ENCODE results near the gene FRMD6.

Gene FRMD6

GRCh38 chr14:51614707-51615106 is 37.0 kb upstream of the FRMD6 start:
- ChIA-PET CTCF (no interaction called here), POLR2A (no interaction called here)
- no peak for TF ChIP-seq FOXK2 (IDR thresholded peaks at IDR 0.05)
- no peak for TF ChIP-seq HDGF (IDR thresholded peaks at IDR 0.05; ENCODE audit: borderline replicate concordance)
- TF ChIP-seq LEF1 (IDR thresholded peaks at IDR 0.05; ENCODE audit: borderline replicate concordance), result no peak
- no peak for TF ChIP-seq NFRKB (IDR thresholded peaks at IDR 0.05)
- TF ChIP-seq L3MBTL2 (conservative IDR thresholded peaks at IDR 0.05), result no peak
- no peak for TF ChIP-seq ELF4 (IDR thresholded peaks at IDR 0.05)

GRCh38 chr14:51616256-51616655 is 35.5 kb upstream of the FRMD6 start:
- ChIA-PET POLR2A (no interaction called here), CTCF (no interaction called here)
- TF ChIP-seq PKNOX1 (IDR thresholded peaks at IDR 0.05), result no peak
- TF ChIP-seq HDGF (IDR thresholded peaks at IDR 0.05; ENCODE audit: borderline replicate concordance), result no peak
- no peak for TF ChIP-seq TARDBP (IDR thresholded peaks at IDR 0.05)
- no peak for TF ChIP-seq ARNT (IDR thresholded peaks at IDR 0.05)
- TF ChIP-seq SP1 (IDR thresholded peaks at IDR 0.05), result no peak
- no peak for TF ChIP-seq ELF4 (IDR thresholded peaks at IDR 0.05)
- TF ChIP-seq FOXK2 (IDR thresholded peaks at IDR 0.05), result no peak
- no peak for TF ChIP-seq NFRKB (IDR thresholded peaks at IDR 0.05)
- TF ChIP-seq FOXM1 (IDR thresholded peaks at IDR 0.05; ENCODE audit: borderline replicate concordance), result no peak
- no peak for DNase-seq (ENCODE audit: extremely low spot score)

More at GRCh38 chr14:51614707-51615106, 37.0 kb upstream of the FRMD6 start:
- DNase-seq (ENCODE audit: extremely low spot score), result no peak

GRCh38 chr14:51616724-51617409 is 34.8 kb upstream of the FRMD6 start:
- CTCF ChIA-PET, result no interaction called here
- TF ChIP-seq FOXM1 (IDR thresholded peaks at IDR 0.05; ENCODE audit: borderline replicate concordance), result no peak
- no peak for TF ChIP-seq PKNOX1 (IDR thresholded peaks at IDR 0.05)
- no peak for TF ChIP-seq FOXK2 (IDR thresholded peaks at IDR 0.05)
- TF ChIP-seq L3MBTL2 (conservative IDR thresholded peaks at IDR 0.05), result no peak
- TF ChIP-seq ELF4 (IDR thresholded peaks at IDR 0.05), result no peak
- TF ChIP-seq ARNT (IDR thresholded peaks at IDR 0.05), result no peak
- no peak for TF ChIP-seq TARDBP (IDR thresholded peaks at IDR 0.05)
- TF ChIP-seq CTBP1 (IDR thresholded peaks at IDR 0.05; ENCODE audit: borderline replicate concordance), result no peak
- no peak for TF ChIP-seq ZNF384 (IDR thresholded peaks at IDR 0.05)
- no peak for TF ChIP-seq BHLHE40 (IDR thresholded peaks at IDR 0.05; ENCODE audit: borderline replicate concordance)
- TF ChIP-seq NFRKB (IDR thresholded peaks at IDR 0.05), result no peak
- no peak for TF ChIP-seq SUZ12 (IDR thresholded peaks at IDR 0.05)
- TF ChIP-seq SP1 (IDR thresholded peaks at IDR 0.05), result no peak
- no peak for TF ChIP-seq LEF1 (IDR thresholded peaks at IDR 0.05; ENCODE audit: borderline replicate concordance)
- DNase-seq (ENCODE audit: extremely low spot score), result no peak
- POLR2A ChIA-PET, result no interaction called here

- TF ChIP-seq L3MBTL2 (conservative IDR thresholded peaks at IDR 0.05), result no peak
- no peak for TF ChIP-seq FOXA1 (IDR thresholded peaks at IDR 0.05)
- TF ChIP-seq BHLHE40 (IDR thresholded peaks at IDR 0.05; ENCODE audit: borderline replicate concordance), result no peak
- TF ChIP-seq LEF1 (IDR thresholded peaks at IDR 0.05; ENCODE audit: borderline replicate concordance), result no peak
- no peak for TF ChIP-seq HDGF (IDR thresholded peaks at IDR 0.05; ENCODE audit: borderline replicate concordance)
- no peak for DNase-seq (ENCODE audit: extremely low spot score)
- ChIA-PET CTCF (no interaction called here), POLR2A (no interaction called here)
These were observed 32.1 kb upstream of the FRMD6 start for GRCh38 chr14:51619561-51619960.

GRCh38 chr14:51620056-51620455 is 31.7 kb upstream of the FRMD6 start:
- CTCF ChIA-PET, result no interaction called here
- no peak for DNase-seq (ENCODE audit: extremely low spot score)
- no peak for TF ChIP-seq FOXM1 (IDR thresholded peaks at IDR 0.05; ENCODE audit: borderline replicate concordance)
- no peak for TF ChIP-seq LEF1 (IDR thresholded peaks at IDR 0.05; ENCODE audit: borderline replicate concordance)
- no peak for TF ChIP-seq PKNOX1 (IDR thresholded peaks at IDR 0.05)
- no peak for TF ChIP-seq ZNF384 (IDR thresholded peaks at IDR 0.05)
- TF ChIP-seq FOXA1 (IDR thresholded peaks at IDR 0.05), result no peak
- TF ChIP-seq ELF4 (IDR thresholded peaks at IDR 0.05), result no peak
- TF ChIP-seq CTBP1 (IDR thresholded peaks at IDR 0.05; ENCODE audit: borderline replicate concordance), result no peak
- no peak for TF ChIP-seq SP1 (IDR thresholded peaks at IDR 0.05)
- no peak for TF ChIP-seq NFRKB (IDR thresholded peaks at IDR 0.05)
- TF ChIP-seq BHLHE40 (IDR thresholded peaks at IDR 0.05; ENCODE audit: borderline replicate concordance), result no peak
- POLR2A ChIA-PET, result no interaction called here

- ChIA-PET POLR2A (no interaction called here), CTCF (no interaction called here)
- TF ChIP-seq FOXM1 (IDR thresholded peaks at IDR 0.05; ENCODE audit: borderline replicate concordance), result no peak
- no peak for TF ChIP-seq FOXA1 (IDR thresholded peaks at IDR 0.05)
- TF ChIP-seq ZNF384 (IDR thresholded peaks at IDR 0.05), result no peak
- TF ChIP-seq ARNT (IDR thresholded peaks at IDR 0.05), result no peak
- TF ChIP-seq FOXK2 (IDR thresholded peaks at IDR 0.05), result no peak
- TF ChIP-seq LEF1 (IDR thresholded peaks at IDR 0.05; ENCODE audit: borderline replicate concordance), result no peak
- TF ChIP-seq TARDBP (IDR thresholded peaks at IDR 0.05), result no peak
- no peak for TF ChIP-seq SP1 (IDR thresholded peaks at IDR 0.05)
- no peak for TF ChIP-seq BHLHE40 (IDR thresholded peaks at IDR 0.05; ENCODE audit: borderline replicate concordance)
- no peak for TF ChIP-seq L3MBTL2 (conservative IDR thresholded peaks at IDR 0.05)
- no peak for TF ChIP-seq NFRKB (IDR thresholded peaks at IDR 0.05)
- no peak for TF ChIP-seq PKNOX1 (IDR thresholded peaks at IDR 0.05)
- no peak for TF ChIP-seq CTBP1 (IDR thresholded peaks at IDR 0.05; ENCODE audit: borderline replicate concordance)
- no peak for TF ChIP-seq ELF4 (IDR thresholded peaks at IDR 0.05)
- no peak for TF ChIP-seq SUZ12 (IDR thresholded peaks at IDR 0.05)
- TF ChIP-seq HDGF (IDR thresholded peaks at IDR 0.05; ENCODE audit: borderline replicate concordance), result no peak
- no peak for DNase-seq (ENCODE audit: extremely low spot score)
These were observed 30.1 kb upstream of the FRMD6 start for GRCh38 chr14:51621654-51622053.
